Epidermal melanocyte (primary cell): Measurements from ENCODE around the gene SLC25A28.

Experiments used
- DNase-seq: peaks from one replicate; pipeline ENCODE4 v3.0.0; 2011; ENCODE audit warnings: low spot score; ENCODE audit not compliant: insufficient read length

Gene SLC25A28

GRCh38 chr10:99590799-99591198, 29.4 kb downstream of the SLC25A28 start:
- no peak for DNase-seq

- no peak for DNase-seq
Measured at GRCh38 chr10:99583687-99584086, 36.6 kb downstream of the SLC25A28 start.

- DNase-seq: no peak
Measured at GRCh38 chr10:99582255-99582770, 37.9 kb downstream of the SLC25A28 start.

- DNase-seq: no peak
Measured at GRCh38 chr10:99579971-99580370, 40.3 kb downstream of the SLC25A28 start.

- DNase-seq: no peak
Measured at GRCh38 chr10:99573790-99574189, 46.4 kb downstream of the SLC25A28 start.

GRCh38 chr10:99571816-99572215, 48.4 kb downstream of the SLC25A28 start:
- DNase-seq: no peak

GRCh38 chr10:99569961-99570360, 50.3 kb downstream of the SLC25A28 start:
- no peak for DNase-seq

GRCh38 chr10:99569253-99569939, 50.8 kb downstream of the SLC25A28 start:
- no peak for DNase-seq

GRCh38 chr10:99565166-99565565, 55.1 kb downstream of the SLC25A28 start:
- no peak for DNase-seq

GRCh38 chr10:99564361-99564760, 55.9 kb downstream of the SLC25A28 start:
- DNase-seq: no peak

GRCh38 chr10:99562631-99563030, 57.6 kb downstream of the SLC25A28 start:
- DNase-seq: no peak
